C4-2B (cell line): ENCODE measurements around the gene HS3ST2.

Source experiments
- H3K27ac ChIP-seq: fragments of 450-650 bp; 2 replicates; pipeline ENCODE4 v1.5.1; 2017
- ZFX ChIP-seq: fragments of 450-650 bp; IDR thresholded peaks from 2 replicates; pipeline ENCODE4 v1.6.1; 2017
- TF ChIP-seq, protein P1 (sequence below): fragments of 450-650 bp; conservative IDR thresholded peaks from 2 replicates; pipeline ENCODE4 v1.5.1; 2017; ENCODE audit warnings: mild to moderate bottlenecking

HS3ST2 gene

DNA sequence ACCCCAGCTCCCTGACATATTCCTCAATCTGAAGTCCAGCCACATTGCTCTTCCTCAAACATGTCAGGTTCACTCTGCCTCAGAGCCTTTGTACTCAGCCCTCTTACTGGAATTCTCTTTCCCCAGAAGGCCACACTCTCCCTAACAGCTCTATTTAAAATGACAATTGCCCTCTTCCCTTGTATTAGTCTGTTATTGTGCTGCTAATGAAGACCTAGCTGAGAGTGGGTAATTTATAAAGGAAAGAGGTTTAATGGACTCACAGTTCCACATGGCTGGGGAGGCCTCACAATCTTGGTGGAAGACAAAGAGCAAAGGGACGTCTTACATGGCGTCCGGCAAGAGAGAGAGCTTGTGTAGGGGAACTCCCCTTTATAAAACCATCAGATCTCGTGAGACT lies 46.0 kb downstream of the HS3ST2 start:
- H3K27ac ChIP-seq, result no peak overlapping the region
- TF ChIP-seq, protein P1, sequence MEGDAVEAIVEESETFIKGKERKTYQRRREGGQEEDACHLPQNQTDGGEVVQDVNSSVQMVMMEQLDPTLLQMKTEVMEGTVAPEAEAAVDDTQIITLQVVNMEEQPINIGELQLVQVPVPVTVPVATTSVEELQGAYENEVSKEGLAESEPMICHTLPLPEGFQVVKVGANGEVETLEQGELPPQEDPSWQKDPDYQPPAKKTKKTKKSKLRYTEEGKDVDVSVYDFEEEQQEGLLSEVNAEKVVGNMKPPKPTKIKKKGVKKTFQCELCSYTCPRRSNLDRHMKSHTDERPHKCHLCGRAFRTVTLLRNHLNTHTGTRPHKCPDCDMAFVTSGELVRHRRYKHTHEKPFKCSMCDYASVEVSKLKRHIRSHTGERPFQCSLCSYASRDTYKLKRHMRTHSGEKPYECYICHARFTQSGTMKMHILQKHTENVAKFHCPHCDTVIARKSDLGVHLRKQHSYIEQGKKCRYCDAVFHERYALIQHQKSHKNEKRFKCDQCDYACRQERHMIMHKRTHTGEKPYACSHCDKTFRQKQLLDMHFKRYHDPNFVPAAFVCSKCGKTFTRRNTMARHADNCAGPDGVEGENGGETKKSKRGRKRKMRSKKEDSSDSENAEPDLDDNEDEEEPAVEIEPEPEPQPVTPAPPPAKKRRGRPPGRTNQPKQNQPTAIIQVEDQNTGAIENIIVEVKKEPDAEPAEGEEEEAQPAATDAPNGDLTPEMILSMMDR, result no peak
- TF ChIP-seq ZFX, result no peak

DNA sequence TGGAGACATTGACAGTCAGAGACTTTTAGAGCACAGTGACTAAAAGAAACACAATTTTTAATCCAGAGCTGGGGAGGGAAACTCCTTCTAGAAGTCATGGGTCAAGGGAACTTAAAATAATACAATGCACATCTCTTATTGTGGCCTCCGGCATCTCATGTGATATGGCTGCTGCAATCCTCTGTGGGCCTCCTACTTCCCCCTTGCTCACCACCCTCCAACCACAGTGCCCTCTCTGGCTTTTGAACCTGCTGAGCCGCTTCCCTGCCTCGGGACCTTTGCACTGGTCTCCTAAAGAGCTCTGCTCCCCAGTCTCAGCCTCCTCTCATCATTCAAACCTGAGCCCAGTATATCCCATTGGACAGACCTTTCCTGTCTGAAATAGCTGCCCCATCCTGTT lies 47.6 kb downstream of the HS3ST2 start:
- no peak for TF ChIP-seq ZFX
- TF ChIP-seq, protein P1, result no peak
- no peak overlapping the region for H3K27ac ChIP-seq

DNA sequence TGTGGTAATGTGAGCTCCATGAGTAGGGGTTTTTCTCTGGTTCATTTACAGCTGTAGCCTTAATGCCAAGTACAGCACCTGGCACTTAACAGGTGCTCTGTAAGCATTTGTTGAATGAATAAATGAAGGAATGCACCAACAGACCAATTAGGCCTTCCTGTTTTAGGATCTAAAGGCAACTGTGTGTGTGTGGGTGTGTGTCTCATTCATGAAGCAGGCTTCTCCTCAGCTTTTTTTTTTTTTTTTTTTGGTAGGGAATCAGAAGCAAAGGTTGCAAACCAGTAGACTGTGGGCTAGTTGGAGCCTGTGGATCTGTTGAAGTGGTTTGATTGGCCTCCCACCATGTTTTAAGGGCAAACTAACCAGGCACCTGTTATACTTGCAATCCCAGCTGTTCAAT lies 48.1 kb downstream of the HS3ST2 start:
- no peak overlapping the region for H3K27ac ChIP-seq
- no peak for TF ChIP-seq ZFX
- TF ChIP-seq, protein P1, result no peak

DNA sequence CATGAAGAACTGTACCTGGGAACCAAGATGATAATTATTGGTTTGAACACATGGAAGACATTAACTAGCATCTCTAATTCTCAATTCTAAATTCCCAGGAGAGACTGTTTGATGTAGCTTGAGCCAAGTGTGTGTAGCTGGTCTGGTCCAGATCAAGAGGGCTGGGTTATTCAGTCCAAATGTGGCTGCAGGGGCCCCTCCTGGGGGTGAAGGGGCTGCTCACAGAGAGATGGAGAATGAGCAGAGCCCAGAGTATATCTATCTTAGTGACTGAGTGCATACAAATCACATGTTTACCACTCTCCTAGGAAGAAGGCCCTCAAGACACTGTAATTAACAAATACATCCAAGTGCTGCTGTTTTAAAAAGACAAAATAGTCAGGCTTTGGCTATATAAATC lies 50.4 kb downstream of the HS3ST2 start:
- no peak overlapping the region for H3K27ac ChIP-seq
- TF ChIP-seq, protein P1, result no peak
- no peak for TF ChIP-seq ZFX

DNA sequence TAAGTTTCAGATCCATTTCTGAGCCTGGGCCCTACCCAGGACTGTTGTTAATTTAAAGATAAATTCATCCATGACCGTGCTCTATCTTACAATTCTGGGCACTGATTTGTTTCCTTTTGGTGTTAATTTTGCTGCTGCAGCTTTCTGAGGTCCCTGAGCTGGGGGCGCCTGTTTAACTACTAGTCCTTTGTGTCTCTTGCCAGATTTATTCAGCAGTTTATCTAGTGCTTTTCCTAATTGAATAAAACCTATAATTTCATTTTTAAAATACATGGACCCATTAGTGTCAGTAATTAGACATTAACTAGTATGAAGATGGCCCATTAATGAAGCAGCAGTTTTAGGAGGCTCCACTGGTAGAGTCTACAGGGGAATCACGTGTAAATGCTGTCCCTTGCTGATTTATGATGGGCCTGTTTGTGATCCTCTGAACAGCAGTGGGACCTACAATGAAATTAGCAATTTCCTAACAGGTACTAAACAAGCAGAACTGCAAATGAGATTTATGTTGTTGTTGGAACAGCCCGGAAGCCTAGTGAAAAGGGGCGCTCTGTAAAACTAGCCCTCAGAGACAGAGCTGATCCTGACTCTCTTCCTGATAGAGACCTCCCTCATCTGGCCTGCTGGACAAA lies 54.7 kb downstream of the HS3ST2 start:
- TF ChIP-seq, protein P1, result no peak
- no peak for TF ChIP-seq ZFX

DNA sequence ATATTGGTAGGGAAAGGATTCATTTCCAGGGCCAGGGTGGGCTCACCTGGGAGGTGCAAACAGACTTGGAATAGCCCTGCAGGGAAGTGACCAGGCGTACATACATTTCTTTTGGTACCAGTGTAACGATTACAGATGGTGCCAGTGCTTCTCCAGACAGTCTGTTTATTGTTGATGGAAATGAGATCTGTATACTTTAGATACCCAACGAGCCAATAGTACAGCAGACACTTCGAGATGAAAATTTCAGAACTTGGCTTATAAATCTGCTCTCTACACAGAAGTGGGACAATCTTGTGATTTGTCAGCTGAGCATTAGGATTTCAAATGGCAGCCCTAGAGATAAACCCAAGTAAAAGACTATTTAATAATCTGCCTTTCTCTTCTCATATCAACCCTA lies 57.9 kb downstream of the HS3ST2 start:
- H3K27ac ChIP-seq, result no peak overlapping the region
- TF ChIP-seq ZFX, result no peak
- TF ChIP-seq, protein P1, result no peak

More for the DNA sequence above, 54.7 kb downstream of the HS3ST2 start:
- no peak overlapping the region for H3K27ac ChIP-seq

DNA sequence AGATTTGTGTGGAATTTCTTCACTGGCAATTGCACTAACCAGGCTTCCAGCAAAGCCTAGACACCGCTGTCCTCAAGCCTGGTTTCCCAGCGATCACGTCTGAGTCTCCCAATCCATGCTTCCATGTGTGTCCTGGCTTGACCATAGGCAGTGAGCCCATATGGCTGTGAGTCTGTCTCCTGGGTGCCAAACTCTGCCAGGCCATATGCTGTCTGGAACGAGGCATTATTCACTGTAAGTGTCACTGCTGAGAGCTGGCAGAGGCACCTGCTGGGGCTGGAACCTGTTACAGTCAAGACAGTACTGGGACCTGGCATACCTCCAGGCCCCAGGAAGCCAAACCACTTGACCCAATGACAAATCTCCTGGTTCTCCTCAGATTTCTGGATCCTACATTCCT lies 60.4 kb downstream of the HS3ST2 start:
- H3K27ac ChIP-seq, result no peak overlapping the region
- no peak for TF ChIP-seq ZFX
- TF ChIP-seq, protein P1, result no peak
